HL-60 (cell line): Measurements from ENCODE around the gene NAGLU.

Experiments
- GABPA ChIP-seq: IDR thresholded peaks from 2 replicates; pipeline ENCODE4 v1.6.1; 2012; ENCODE audit warnings: low read depth
- POLR2AphosphoS5 ChIP-seq: IDR thresholded peaks from 2 replicates; pipeline ENCODE4 v1.6.1; 2012; ENCODE audit warnings: low read depth
- SPI1 ChIP-seq: IDR thresholded peaks from 2 replicates; pipeline ENCODE4 v1.6.1; 2012; ENCODE audit warnings: low read depth, mild to moderate bottlenecking, borderline replicate concordance
- TF ChIP-seq, protein P1 (sequence below): IDR thresholded peaks from one replicate; pipeline ENCODE4 v1.5.1; 2011; ENCODE audit warnings: low read length, control low read depth, inconsistent platforms; ENCODE audit not compliant: insufficient read depth
- TF ChIP-seq, protein P2 (sequence below): IDR thresholded peaks from 2 replicates; pipeline ENCODE4 v1.6.1; 2012; ENCODE audit warnings: low read depth; ENCODE audit not compliant: insufficient replicate concordance

DNA sequence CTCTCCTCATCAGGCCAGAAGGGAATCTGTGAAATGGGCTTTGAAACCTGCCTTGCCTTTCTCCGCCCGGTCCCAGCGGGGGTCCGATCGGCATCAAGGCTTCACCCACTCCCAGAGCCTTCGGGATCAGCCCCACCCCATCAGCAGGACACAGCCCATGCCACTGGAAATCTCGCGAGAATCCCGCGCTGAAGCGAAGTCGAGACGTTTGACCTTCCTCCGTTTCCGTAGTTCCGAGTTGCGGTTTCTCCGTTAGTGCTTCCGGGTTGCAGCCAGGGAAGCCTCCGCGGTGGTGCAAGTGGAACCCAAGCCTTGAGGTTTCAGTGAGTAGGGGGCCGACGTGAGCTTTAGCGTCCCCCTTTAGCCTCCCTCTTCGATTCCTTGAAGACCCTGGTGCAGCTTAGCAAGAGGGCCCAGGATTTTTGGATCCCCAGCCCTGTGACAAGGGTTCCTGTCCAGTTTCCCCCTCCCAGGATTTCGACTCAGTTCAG, 25.9 kb downstream of the NAGLU start, which contains the start of gene COASY:
- TF ChIP-seq, protein P1, sequence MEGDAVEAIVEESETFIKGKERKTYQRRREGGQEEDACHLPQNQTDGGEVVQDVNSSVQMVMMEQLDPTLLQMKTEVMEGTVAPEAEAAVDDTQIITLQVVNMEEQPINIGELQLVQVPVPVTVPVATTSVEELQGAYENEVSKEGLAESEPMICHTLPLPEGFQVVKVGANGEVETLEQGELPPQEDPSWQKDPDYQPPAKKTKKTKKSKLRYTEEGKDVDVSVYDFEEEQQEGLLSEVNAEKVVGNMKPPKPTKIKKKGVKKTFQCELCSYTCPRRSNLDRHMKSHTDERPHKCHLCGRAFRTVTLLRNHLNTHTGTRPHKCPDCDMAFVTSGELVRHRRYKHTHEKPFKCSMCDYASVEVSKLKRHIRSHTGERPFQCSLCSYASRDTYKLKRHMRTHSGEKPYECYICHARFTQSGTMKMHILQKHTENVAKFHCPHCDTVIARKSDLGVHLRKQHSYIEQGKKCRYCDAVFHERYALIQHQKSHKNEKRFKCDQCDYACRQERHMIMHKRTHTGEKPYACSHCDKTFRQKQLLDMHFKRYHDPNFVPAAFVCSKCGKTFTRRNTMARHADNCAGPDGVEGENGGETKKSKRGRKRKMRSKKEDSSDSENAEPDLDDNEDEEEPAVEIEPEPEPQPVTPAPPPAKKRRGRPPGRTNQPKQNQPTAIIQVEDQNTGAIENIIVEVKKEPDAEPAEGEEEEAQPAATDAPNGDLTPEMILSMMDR: no peak
- TF ChIP-seq, protein P2, sequence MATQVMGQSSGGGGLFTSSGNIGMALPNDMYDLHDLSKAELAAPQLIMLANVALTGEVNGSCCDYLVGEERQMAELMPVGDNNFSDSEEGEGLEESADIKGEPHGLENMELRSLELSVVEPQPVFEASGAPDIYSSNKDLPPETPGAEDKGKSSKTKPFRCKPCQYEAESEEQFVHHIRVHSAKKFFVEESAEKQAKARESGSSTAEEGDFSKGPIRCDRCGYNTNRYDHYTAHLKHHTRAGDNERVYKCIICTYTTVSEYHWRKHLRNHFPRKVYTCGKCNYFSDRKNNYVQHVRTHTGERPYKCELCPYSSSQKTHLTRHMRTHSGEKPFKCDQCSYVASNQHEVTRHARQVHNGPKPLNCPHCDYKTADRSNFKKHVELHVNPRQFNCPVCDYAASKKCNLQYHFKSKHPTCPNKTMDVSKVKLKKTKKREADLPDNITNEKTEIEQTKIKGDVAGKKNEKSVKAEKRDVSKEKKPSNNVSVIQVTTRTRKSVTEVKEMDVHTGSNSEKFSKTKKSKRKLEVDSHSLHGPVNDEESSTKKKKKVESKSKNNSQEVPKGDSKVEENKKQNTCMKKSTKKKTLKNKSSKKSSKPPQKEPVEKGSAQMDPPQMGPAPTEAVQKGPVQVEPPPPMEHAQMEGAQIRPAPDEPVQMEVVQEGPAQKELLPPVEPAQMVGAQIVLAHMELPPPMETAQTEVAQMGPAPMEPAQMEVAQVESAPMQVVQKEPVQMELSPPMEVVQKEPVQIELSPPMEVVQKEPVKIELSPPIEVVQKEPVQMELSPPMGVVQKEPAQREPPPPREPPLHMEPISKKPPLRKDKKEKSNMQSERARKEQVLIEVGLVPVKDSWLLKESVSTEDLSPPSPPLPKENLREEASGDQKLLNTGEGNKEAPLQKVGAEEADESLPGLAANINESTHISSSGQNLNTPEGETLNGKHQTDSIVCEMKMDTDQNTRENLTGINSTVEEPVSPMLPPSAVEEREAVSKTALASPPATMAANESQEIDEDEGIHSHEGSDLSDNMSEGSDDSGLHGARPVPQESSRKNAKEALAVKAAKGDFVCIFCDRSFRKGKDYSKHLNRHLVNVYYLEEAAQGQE: peak; percentile 55
- TF ChIP-seq SPI1: no peak
- TF ChIP-seq POLR2AphosphoS5: peak; percentile 80
- peak; percentile 84 for TF ChIP-seq GABPA
